CD4-positive, alpha-beta T cell treated with Interleukin-17A for 4 hours (primary cell): ENCODE data around the gene DICER1.
"Not testable (repeated sequence)": the region's sequence is repeated elsewhere in the genome, so short reads cannot be mapped to it uniquely, and the experiment has no call there.

Experiments
- DNase-seq: peaks from one replicate; pipeline ENCODE4 v3.0.0-alpha.2; 2020; ENCODE audit warnings: mixed read lengths

The DICER1 gene

DNA sequence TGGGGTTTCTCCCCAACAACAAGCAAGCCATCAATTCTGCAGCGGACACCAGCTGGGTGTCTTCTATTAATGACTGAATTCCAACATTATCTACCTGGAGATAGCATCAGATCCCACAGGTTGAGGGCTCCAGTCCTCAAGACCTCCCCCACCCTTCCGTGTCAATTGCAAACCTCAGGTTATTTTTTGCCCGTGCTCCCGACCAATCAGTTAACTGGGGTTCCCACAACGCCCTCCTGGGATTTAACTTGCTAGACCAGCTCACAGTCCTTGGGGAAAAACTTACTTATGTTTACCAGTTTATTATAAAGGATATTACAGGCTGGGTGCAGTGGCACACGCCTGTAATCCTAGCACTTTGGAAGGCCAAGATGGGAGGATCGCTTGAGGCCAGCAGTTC is 9.7 kb downstream of the DICER1 start:
- DNase-seq, result no peak

DNA sequence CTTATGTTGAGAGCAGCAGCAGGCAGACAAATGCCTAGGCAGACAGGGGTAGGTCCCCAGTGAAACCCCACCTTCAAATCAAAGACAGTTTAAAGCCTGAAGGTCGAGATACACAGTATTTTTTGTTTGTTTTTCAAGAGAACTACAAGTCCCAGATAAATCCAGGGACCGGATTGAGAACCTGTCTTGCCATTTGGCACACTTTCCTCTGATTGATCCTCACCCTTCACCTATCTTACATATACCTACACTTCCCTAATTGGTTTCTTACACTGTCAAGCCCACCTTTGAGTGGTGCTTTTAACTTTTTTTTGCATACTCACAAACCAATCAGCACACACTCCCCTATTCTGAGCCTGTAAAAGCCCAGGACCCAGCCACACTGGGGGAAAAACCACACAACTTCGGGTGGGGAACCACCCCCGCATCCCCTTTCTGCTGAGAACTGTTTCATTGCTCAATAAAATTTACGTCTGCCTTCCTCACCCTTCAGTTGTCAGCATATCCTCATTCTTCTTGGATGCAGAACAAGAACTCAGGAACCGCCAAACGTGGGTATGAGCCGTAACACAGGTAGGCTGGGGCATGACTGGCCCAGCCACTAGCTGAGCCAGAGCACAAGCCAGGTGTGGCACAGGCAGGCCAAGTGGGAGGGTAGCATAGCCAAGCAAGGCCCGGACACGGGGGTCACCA is 11.1 kb downstream of the DICER1 start:
- DNase-seq, result no peak

DNA sequence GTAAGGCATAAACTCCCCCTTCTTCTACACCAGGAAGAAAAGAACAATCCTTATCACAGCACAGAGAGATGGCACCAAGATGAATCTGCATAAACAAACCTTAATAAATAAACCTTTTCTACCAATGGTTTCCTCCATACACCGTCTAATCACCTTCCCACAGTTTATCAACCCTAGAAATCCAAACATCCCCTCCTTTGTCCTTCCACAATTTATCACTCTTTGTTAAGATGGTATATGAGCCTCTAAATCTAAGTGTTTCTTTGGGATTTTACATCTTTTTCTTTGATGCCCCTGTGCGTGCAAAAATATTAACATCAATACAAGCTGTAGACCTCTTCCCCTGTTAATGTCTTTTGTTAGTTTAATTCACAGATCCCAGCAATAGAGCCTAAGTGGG is 12.5 kb downstream of the DICER1 start:
- DNase-seq, result no peak

DNA sequence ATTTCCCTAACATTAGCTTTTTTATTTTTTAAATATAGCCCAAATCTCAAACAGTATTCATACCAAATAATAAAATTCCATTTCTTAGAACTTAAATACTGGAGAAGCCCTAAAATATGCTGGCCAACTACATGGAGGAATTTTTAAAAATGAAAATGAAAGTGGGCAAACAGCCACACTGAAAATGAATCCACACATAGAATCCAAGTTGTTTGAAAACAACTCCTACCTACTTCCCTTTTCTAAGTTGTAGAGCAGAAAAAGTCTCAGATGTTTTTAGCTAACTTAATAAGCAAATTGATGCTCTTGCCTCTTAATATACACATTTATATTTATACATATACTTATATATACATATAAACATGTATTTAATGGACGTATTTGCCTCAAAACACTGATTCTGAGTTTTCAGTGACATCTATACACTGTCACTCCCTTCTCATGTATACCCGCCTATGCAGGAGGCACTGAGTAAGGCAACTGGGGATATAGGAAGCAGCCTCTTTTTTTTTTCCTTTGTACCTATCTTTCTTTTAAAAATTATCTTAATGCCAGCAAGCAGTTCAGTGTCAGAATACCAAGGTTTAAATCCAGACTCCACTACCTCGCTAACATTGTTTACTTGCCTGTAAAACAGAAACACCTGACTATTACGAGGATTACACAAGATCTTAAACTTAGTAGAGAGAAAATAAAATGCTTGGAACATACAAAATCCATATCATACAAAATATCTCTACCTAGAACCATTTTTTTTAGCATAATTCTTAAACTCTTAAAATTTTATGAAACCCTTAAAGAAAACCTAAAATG is 13.3 kb downstream of the DICER1 start:
- no peak for DNase-seq

DNA sequence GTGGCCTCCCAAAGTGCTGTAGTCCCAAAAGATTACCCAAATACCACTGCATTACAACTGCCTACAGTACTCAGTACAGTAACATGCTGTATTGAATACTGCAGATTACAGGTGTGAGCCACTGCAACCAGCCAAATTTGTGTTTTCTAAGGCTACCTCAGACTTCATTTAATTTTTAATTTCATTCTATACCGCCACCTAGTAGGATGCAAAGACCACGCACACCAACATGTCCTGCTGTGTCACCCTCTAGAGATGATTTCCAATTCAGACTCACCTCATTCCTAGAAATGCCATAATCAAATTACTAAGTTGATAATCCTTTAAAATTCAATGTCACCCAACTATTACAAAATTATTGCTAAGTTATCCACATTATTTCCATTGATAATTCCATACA is 15.1 kb downstream of the DICER1 start:
- no peak for DNase-seq

DNA sequence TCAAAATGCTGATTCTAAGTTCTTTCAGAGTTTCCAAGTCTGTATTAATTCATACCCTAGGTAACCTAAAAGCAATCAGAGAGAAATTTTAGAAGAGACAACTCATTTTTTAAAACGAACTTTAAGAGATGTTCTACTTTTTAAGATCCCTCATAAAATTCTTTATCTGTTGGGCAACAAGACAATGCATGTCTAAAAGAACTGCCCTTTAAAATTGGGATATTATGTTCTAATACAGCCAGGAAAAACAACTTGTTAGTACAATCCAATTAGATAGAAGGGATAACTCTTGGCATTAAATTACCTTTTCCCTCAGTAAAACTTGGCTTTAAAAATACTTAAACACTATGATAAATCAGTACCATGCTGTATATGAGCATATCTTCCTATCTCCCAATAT is 15.6 kb downstream of the DICER1 start:
- no peak for DNase-seq

DNA sequence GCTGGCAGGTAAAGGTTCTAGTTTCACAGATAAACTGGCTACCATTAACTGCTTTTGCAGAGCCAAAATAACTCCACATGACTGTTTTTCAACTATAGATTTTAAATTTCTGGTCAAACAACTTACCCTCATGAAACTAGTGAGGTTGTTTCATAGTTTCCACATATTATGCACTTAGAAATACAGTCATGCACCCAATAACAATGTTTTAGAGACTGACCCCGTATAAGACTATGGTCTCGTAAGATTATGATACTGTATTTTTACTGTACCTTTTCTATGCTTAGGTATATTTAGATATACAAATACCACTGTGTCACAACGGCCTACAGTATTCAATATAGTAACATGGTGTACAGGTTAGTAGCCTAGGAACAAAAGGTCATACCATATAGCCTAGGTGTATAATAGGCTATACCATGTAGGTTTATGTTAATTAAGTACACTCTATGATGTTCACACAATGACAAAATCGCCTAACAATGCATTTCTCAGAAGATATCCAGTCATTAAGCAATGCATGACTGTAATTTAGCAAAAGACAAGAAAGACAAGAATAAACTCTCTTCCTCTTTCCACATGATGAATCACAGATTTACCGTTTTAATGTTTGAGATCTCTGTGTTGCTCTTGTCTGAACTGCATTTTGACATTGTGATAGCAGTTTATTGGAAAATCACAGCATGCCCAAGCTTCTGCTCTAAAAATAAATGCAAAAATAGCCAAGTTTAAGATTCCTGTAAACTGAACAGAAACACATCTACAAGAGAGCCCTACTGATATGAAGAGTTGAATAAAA is 17.1 kb downstream of the DICER1 start:
- no peak for DNase-seq

DNA sequence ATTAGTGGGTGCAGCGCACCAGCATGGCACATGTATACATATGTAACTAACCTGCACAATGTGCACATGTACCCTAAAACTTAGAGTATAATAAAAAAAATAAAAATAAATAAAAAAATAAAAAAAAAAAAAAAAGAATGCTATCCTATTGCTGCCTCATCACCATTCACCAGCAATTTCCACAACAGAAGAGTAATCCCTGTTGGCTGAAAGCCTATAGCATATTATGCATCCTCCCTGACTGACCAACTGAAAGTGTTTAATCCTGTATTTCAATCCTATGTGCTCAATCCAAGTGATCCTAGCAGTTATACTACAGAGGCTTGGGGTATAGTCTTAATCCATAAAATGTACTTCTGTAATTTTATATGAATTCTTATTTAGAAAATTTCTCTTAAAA is 18.5 kb downstream of the DICER1 start:
- no peak for DNase-seq

DNA sequence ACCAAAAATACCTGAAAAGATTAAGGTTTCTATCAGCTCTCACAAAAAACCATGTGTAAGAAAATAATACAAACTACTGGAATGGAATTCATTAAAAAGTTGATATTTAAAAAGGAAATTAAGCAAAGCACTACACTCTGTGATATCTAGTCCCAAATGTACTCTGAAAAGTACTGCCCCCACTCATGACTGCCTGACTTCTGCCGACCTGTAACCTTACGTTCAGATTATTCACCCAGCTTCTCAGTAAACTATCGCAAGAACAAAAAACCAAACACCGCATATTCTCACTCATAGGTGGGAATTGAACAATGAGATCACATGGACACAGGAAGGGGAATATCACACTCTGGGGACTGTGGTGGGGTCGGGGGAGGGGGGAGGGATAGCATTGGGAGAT is 18.9 kb downstream of the DICER1 start:
- DNase-seq, result not testable (repeated sequence)

DNA sequence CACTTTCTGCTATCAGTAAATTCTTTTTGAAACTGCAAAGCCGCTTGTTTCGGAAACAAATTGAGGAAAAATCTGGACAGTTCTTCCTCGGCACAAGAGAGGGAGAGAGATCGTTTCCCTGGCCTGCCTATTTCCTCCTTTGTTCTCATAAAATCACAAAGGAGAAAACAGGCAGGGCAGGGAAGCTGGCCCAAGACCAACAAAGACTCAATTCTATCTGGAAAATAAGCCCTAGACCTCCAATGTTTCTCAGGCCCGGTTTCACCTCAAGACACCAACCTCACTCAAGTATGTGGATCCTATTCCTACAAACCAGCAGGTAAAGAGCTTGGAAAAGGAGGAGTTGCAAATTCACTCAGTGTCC is 19.5 kb downstream of the DICER1 start:
- DNase-seq, result no peak

DNA sequence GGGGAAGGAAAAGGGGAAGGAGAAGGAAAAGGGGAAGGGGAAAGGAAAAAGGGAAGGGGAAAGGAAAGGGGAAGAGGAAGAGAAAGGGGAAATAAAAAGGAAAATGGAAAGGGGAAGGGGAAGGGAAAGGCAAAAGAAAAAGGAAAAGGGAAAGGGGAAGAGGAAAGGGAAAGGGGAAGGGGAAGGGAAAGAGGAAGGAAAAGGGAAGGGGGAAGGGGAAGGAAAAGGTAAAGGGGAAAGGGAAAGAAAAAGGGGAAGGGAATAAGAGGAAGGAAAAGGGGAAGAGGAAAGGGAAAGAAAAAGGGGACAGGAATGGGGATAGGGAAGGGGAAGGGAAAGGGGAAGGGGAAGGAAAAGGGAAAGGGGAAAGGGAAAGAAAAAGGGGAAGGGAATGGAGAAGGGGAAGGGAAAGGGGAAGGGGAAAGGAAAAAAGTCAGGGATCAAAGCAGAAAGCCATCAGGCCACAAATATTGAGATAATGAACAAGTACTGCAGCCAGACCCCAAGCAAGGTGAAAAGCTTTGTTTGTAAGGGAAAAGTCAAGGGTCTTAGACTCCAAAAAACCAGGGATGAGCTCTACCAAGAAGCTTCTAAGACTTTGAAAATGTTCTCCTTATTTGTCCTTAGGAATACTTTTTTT is 20.0 kb downstream of the DICER1 start:
- DNase-seq, result no peak

DNA sequence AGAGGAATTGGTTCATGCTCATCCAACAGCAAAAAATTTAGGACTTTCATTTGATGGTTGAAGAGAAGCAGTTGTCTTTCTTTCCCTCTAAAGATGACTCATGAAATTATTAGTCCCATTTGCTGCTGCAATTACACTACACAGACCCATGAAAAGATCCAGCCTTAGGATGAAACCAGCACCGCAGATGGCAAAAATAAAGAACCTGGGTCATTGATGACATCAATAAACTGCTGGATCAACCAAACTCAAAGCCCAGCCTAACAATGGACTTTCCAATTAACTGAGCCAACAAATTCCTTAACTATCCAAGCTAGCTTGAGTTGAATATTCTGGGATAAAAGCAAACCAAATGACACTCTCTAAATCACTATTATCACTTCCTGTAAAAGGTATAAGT is 20.7 kb downstream of the DICER1 start:
- no peak for DNase-seq

DNA sequence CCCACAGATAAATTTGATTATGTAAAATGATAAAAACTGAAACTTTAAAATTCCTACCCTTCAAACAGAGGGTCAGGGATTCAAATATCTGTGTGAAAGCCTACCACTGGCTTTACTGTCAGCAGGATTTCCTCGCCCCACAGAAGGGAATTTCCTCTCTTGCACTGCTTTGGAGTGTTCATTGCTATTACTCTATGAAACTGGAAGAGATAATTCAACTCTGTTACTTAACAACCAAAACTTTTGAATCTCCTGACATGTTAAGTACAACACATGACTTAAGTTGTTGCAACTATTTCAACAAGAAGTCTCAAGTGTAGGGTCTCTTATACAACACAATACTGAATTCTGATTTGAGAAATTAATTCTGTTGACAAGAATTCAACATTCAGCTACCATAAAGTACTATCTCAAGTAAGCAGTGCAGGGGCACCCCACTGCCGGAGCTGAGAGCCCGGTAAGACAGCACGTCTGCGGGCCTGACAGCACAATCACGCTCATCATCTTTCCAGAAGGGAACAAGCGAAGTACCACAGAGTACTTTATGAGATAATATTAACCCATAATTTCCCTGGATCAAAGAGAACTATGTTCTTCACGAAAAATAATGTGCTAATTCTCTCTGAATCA is 22.9 kb downstream of the DICER1 start:
- DNase-seq, result no peak

DNA sequence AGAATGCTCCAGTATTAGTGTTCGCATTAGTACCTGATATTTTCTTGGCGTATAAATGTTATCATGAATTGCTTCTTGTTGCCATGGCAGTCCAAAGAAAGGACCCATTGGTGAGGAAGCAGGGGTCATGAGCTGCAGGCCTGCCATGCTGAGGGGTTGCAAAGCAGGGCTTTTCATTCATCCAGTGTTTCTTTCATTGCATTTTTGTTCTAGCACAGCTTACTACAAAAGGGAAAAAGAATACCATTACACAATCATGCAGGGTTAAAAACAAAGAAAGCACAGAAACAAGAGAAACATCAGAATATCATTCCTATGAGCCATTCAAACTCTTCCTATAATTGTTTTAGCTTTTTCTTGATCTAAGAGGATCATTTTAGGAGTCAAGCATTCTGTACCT is 24.0 kb downstream of the DICER1 start:
- DNase-seq, result no peak

DNA sequence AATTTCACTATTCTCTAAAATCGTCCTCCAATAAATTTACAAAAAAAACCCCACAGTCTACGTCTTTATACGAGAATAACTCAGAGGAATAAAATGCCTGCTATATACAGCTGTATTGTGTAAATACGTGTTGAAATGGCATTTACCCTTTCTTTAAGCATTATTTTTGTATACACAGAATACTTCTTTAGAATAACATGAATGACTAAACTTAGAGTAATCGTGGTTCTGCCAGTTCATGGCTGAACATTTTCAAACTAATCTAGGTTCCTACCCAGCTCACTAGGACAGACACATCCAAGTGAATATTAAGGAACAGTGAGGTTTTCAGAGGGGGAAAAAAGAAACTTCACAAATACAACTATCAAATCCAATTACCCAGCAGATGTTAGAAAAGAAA is 24.6 kb downstream of the DICER1 start:
- DNase-seq, result no peak

DNA sequence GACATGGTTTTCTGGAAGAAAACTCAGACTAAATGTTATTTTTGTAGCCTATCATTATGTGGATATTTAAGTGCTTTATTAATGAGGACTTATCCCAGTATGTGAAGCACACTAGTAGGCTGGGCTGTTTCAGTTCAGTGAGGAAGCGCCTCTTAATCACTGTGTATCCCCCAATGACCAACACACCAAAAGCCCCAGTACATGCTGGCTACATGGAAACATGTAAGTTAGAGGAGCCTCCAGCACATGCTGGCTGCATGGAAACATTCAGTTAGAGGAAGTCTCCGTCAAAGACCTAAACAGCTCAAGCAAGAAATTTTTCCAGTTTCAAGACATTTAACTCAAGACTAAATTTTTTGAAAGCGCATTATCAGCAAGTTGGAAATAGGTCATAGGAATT is 26.8 kb downstream of the DICER1 start:
- DNase-seq, result no peak

DNA sequence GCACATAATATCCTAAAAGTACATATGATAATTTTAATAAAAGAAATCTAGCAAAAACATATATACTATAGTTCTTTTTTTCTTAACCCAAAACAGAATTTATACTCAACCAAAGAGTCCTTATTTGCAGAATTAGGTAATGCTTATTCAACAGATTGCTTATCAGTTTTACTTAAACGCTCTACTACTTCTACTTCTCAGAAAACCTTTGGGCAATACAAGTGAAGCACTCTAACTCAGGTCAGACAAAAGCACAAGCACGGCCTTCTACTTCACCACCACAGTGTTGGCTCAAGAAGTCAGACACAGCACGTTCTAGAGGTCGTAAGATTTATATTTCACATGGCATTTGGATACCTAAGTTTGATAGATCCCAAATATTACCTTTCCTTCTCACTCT is 29.2 kb downstream of the DICER1 start:
- no peak for DNase-seq

DNA sequence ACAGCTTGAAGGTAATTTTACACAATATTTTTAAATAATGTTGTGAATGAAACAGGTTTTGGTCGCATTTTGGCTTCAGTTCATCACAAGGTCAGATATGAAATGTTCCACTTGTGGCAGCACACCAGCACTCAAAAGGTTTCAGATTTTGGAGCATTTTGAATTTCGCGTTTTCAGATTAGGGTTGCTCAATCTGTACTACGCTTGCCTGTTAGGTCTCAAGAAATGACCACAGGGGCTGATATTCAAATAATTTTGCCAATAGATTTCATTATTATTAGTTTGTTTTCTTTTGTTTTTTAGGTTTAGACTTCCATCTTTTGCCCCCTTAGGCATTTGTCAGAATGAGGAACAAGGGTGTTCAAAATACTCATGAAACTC is 29.8 kb downstream of the DICER1 start:
- DNase-seq, result no peak

DNA sequence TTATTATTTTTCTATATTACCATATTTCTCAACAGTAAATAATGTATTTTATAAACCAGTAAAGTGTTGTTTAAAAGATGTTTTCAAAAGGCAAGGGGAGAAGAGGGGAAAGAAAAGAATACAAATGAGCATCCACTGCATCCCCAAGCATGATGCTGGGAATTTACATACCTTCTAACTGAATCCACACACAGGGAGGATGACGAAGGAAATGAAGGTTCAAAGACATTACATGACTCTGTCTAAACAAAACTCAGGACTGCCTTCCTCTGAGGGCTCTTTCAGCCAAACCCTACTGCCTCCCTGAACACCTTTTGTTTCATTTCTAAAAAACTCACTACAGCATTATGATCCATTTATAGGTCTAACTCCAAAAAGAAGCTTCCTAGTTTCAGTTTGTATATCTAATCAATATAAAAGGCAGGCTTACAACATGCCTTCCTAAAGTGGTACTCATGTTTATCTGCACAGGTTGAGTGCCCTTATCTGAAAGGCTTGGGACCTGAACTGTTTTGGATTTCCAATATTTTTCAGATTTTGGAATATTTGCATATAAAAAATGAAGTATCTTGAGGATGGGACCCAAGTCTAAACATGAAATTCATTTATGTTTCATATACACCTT is 30.3 kb downstream of the DICER1 start:
- no peak for DNase-seq

DNA sequence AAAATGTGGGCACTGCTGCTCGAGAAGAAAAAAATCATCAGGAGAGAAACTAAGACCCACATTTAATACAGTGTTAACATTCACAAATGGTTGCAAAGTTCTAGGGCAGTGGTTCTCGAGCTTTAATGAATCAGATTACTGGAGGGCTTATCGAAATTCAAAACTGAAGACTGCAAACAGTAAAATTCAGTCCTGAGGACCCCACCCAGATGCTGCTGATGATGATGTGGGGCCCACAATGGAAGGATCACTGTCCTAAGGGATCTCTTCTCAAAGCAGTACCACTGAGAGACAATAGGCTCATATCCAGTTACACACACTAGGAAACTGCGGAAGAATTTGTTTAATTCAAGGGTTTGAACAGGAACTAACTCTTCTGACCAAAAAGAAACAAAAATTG is 31.4 kb downstream of the DICER1 start:
- DNase-seq, result no peak

DNA sequence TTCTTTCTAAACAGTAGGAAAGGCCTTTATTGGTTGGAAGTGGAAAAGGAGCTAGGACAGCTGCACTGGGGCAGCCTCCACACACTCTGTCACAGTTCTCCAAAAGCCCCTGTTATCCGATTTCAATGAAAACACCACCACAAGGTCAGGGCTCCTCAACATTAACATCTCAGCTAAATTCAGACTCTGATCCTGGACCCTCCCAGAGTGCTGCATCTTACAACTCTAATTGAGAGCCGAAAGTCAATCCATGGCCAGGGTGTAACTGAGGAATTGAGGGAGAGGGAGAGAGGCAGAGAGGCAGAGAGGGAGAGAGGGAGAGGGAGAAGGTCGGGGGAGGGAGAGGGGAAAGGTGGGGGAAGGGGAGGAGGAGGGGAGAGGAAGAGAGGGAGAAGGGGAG is 32.1 kb downstream of the DICER1 start:
- no peak for DNase-seq

DNA sequence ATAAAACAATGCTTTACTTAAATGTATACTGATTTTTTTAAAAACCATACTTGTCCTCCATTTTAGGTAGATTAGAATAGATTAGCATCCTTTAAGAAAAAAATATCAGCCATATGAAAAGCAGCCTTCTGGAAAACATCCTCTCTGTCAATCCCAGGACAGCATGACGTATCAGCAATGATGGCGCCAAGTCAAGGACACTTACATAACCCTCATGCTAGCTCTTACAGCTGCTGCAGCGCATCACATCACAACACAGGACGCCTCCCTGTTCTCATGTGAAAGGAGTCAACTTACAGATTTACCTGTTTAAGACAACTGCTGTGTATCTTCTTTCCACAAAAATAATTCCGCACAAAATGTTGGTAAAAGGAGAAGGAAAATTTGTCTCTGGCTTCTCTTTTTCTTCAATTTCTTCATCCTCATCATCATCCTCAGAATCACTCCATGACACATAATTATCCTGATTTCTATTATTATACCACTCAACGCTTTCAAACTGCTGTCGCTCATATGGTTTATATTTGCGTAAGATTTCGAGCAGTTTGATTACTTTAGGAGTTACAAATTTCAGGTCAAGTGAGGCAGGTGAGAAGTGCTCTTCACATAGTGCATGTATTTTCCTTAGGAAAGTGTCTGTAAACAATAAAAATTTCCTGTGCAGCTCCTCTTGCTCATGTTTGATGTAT is 33.3 kb downstream of the DICER1 start:
- DNase-seq, result no peak
